Central memory CD4-positive, alpha-beta T cell (primary cell): ENCODE results near the gene FOXJ3.
A peak's percentile ranks its signal among the peaks of the same experiment; 100 is the strongest.

Experiments
- DNase-seq: peaks from one replicate; pipeline ENCODE4 v3.0.0; 2022
- total RNA-seq, 3 experiments: gene quantifications; one replicate each; lab custom pipeline; 2026; lab: John Stamatoyannopoulos, UW

The FOXJ3 gene
- total RNA-seq = 83.5 to 115 (median 100) reads per million in 3 experiments

DNA sequence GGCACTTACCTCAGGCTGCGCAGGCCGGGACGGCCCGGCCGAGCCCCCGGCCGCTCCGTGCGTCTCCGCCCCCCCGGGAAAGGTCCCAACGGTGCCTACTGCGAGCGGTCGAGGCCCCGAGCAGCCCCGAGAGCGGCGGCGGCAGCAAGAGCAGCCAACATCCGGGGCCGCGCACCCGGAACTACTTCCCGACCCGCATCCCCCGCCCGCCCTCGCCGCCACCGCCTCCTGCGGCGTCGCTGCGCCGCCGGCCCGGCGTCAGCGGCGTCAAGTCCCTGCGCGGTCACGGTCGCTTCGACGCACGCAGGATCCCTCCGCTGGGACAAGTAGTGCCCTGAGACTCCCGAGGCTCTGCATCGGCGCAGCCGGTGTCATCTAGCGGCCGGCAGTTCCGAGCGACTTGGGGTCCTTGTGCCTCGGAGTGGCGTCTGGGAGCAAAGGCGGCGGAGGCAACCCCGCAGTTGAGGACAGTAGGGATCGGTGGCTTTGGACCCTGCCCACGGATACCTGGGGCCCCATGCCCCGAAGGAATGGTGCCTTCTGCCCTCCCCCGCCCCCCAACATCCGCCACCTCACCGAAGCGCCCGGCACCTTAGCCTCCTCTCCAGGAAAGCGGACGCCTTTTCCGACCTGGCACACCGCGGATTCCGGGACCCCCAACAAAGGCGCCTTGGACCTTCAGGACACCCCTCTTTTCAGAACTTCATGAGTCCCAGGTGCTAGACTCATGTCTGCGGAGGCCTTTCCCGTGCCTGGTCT is at the start of gene FOXJ3:
FOXJ3 (minus strand) TSS at position 186 of the 759 bp plus-strand sequence. CDS start 24,142 bp downstream, outside the sequence.
- peak; percentile 86 for DNase-seq

DNA sequence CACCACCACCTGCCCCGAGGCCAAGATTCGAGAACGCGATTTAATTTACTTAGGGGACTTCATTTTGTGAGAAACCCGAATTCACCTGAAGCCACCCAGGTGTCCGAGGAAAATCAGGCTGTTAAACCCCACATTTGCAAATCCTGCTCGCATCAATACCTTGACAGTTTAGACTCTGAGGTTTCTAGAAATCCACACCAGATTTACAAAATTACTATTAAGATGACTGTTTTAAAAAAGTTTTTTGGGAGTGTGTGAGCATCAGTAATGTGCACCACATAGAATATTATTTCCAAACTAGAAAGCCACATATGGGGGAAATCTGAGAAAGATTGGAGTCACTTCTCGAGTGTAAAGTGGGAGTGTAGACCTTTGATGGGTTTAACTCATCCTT is 46.2 kb upstream of the FOXJ3 start:
- DNase-seq = no peak

DNA sequence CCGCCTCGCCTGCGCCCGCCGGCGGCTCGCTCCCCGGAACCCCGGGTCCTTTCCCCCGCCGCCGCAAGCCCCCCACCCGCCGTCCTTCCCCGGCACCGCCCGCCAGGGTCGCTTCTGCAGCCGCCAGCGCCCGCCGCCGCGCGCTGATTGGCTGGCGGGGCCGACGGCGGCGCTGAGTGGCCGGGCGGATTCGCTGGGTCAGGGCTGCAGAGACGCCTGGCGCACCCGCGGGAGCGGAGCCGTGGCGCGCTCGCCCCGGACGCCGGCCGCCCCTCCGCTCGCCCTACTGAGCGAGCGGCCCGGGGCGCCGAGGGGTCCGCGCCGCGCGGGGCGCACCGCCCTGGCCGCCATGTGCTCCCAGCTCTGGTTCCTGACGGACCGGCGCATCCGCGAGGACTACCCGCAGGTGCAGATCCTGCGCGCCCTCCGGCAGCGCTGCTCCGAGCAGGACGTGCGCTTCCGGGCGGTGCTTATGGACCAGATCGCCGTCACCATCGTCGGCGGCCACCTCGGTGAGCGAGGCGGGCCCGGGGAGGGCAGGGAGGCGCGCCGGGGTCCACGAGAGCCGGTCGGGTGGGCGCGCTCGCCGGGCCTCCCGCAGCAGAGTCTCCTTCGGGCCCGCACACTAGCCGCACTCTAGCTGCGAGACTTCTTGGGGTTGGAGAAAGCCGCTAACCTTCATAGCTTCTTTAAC is 45.7 kb upstream of the FOXJ3 start, which contains the start of gene RIMKLA:
RIMKLA (plus strand) TSS at position 207 of the 694 bp plus-strand sequence; CDS start at position 350, 143 bp downstream.
- DNase-seq = peak; percentile 12

DNA sequence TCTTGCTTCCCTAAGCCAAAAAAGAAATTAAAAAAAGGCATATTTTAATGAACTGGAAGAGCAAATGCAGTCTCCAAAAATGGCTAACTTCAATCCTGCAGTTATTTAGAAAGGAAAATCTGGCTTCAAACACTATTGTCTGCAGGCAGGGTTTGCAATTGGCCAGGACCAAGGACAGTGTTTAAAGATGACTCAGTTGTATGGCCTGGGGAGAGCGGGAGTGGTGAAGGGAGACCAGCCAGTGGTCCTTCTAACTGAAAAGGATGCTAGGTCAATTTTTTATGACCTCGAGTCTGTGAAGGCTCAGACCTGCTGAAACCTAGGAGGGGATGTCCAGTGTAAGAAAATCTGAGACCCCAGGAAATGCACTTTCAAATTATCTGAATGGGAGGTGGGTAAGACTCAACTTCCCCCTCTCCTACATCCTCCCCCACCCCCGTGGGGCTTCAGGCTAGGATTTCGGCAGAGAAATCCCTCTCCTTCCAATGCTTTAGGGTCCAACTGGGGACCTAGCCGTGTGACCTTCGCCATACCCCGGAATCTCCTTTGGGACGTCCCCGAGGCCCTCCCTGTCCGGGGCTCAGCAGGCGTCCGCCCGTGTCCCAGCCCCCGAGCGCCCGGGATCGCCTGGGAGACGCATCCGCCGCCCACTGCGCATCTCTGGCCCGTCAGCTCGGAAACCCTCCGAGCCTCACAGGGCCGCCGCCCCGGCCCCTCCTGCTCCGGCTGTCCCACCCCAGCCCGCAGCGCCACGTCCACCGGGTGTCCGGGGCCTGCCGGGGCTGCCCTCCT is 45.0 kb upstream of the FOXJ3 start:
- no peak for DNase-seq

DNA sequence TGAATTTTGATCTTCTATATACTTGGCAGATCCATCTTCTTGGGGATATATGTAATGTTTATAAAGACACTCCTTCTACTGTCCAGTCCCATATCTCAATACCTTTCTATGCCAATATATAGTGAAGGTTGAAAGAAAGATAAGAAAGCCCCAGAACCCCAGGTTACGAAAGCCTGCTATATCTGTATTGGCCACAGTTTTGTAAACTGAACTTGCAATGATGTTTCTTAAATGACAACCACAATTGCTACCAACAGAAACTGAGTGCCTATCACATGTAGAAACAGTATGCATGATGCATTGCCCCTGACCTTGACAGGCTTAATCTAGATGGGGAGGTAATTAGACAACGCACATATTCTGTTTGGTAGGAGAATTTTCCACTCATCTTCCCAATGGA is 37.8 kb upstream of the FOXJ3 start:
- DNase-seq = no peak

DNA sequence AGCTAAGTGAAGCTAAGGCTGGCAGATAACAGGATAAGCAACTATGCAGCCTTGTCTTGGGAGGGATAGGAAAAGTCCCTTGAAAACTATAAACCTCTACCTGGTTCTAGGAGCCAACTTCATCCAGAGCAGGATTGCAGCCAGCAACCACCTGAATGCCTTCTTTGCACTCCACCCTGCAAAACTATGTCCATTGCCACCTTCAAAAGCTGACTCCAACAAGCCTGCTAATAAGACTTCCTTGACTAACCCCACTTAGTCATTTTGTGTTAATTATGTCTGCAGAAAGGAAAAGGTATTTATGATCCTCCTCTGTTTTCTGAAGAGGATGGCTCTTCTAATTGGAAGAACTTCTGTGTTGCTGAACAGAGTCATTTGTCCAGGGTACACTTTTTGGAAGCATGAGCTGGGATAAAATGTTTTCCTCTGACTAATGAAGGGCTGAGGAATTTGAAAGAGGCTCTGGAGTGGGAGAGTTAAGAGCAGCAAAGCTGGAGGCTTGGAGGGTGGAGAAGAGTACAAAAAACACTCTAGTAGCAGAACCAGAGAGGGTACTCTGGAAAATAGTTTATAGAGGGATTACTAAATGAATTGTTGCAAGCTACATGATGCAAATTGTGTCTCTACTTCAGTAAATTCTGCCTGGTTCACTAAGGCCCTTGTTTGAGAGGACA is 36.0 kb upstream of the FOXJ3 start:
- no peak for DNase-seq

DNA sequence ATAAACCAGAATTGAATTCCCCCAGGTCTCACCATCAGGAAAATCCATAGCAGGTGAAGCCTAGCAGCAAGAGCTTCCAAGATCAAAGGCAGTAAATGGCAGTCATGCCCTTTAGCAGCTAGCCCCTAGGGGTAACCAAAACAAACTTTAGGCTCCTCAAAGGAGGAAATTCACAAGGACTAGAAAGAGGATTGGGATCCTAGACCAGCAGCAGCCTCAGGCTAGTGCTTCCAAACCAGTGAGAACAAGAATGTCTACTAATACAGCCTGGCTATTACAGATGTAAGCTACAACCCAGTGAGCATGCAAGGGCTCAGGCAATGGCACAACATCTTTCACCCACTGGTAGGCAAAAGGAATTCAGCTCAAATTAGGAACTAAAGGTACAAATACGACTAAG is 34.4 kb upstream of the FOXJ3 start:
- no peak for DNase-seq

DNA sequence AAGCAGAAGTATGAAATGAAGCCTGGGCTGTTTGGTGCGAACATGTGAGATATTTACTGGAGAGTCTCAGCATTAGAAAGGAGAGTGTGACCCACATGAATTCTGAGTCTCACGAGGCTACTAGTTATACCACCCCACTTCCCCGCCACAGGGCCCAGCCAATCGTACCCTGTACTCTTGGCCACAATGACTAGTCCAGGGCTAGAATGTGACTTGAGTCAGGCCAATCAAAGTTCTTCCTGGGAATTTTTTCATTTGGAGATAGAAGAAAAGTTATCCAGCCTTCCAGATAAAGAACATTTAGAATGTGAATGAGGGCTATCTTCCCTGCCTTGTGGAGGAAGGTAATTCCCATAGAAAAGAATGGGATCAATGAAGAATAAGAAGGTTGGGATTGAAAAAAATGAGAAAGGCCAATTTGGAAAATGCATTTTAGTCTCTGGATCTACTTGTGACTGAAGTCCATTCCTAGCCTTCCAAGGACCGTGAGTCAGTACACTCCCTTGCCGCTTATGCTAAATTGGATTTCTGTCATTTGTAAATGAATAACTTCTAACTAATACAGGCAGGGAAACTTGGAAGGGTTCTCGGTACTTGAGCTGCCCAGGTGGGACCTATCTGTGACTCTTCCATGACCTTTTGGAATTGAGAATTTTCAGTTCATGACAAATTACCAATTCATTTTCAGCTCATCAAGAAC is 33.2 kb upstream of the FOXJ3 start:
- DNase-seq = no peak

DNA sequence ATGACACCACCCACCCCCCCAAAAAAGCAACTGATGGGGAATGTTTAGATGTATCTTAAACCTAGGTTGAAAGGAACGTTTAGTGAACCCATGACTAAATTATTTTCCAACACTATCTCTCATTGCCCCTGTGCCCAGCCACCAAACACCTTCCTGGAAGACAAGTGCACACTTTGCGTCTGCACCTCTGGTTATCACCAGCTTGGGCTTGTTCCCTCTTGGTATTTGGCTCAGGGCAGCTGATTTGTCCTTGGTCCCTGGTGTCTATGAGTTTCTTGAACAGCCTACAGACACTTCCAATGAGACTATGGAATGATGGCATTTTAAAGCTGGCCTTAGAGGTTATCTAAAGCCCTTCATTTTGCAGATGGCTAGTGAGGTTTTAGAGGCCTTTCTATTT is 30.1 kb upstream of the FOXJ3 start:
- no peak for DNase-seq

DNA sequence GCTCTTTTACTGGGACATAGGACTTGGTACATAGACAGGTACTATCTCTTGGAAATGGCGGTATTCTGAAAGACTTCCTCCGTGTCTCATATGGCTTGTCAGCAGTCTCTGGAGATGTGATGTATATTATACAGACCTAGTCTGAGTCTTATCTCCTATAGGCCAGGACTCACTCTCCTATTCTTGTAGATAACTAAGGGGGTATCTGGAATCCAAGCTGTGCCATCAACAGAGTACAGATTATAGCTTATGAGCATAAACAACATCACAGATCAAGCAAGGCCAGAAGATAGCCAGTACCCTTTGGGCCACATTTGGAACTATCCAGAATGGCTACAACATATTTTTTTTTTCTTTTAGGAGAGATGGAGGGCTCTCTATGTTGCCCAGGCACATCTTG is 29.5 kb upstream of the FOXJ3 start:
- DNase-seq = no peak

DNA sequence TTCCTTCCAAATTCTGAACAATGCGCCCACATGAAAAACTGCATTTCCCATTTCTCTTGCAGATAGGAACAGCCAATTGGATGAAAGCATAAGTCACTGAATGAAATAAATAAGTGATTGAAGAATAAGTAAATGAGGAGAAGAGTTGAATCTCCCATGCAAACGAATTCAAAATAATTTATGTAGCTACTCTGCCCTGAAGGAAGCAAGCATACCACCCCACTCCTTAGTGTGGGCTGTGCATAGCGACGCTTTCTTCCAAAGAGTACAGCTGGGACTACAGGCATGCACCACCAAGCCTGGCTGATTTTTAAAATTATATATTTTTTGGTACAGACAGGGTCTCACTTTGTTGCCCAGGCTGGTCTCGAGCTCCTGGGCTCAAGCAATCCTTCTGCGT is 29.1 kb upstream of the FOXJ3 start:
- DNase-seq = no peak

DNA sequence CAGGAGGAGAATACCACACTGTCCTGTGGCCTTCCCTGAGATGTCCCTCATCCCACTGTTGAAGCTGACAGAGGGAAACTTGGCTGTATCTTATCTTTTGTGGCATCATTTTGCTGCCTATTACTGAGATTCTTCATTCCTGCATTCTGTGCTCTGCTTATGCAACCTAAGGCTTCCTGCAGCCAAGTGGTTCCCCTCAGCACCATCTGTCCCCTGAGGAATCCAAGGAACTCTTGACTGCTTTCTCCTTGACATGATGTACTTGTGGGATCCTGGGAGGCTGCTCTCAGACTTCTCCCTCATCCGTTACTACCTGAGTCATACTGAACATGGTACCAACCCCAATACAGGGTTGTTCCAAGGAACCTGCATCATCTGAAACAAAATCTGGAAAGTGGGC is 24.4 kb upstream of the FOXJ3 start:
- DNase-seq = no peak

DNA sequence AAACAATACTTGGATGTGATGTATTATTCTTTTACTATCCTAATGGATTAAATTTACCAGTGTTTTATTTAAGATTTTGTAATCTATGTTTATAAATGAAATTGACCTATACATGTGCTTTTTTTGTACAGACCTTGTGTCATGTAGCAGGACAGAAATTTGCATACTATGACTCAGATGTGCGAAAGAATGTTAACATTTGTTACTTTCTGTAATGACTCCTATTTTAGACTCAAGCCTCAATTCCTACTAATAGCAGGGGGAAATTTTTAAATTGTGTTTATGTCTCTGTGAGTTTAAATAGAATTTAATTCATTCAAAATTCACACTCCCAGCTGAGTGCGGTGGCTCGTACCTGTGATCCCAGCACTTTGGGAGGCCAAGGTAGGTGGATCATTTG is 23.8 kb upstream of the FOXJ3 start:
- DNase-seq = no peak

DNA sequence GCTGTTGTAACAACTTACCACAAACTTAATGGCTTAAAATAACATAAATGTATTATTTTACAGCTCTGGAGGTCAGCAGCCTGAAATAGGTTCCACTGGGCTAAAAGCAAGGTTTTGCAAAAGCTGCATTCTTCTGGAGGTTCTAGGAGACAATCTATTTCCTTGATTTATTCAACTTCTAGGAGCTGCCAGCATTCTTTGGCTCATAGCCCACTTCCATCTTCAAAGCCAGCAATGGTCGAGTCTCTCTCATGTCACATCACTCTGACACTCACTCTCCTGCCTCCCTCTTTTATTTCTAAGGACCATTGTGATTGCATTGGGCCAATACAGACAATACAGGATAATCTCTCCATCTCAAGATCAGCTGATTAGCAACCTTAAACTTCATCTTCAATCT is 15.1 kb upstream of the FOXJ3 start:
- DNase-seq = no peak

DNA sequence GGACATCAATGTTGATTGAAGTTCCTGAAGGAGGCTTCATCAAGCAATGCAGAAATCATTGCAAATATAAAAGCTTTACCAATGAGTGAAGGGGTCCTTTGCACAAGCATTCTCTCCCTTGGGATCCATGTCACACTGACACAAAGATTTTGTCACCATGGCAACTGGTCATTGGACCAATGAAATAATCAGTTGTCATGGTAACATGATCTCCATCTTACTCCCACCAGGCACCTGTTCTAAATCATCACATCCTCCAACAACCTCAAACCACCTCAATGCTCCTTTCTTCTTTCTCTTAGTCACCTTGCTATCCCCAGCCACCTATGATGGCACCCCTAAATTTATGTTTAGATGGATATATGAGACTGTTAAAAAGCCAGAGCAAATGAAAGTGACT is 13.5 kb upstream of the FOXJ3 start:
- DNase-seq = no peak

DNA sequence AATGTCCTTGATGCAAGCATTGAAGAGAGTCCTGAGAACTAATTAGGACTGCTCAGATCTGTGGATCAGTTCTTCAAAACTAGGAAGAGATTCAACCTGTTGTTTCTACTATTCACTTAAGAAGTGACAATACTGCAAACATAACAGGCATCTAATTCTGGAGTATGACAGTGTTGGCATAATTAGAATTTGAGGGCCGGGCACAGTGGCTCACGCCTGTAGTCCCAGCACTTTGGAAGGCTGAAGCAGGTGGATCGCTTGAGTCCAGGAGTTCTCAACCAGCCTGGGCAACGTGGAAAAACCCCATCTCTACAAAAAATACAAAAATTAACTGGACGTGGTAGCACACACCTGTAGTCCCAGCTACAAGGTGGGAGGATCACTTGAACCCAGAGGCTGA is 8.0 kb upstream of the FOXJ3 start:
- DNase-seq = no peak

DNA sequence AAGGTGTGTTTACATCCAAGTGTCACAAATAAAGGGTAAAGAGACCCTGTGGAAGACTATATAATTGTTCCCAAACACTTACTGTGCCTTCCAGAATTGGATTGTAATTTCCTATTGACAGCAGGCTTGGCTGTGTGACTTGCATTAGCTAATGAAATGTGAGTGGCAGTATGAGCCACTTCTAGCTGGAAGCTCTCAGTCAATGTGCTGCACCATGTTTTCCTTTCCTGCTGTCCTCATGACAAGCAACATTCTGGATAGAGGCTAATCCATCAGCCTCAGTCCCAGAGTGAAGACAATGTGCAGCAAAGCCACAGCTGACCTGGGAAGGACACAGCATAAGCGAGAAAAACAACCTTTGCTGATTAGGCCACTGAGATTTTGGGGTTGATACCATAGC is 5.9 kb upstream of the FOXJ3 start:
- DNase-seq = no peak

DNA sequence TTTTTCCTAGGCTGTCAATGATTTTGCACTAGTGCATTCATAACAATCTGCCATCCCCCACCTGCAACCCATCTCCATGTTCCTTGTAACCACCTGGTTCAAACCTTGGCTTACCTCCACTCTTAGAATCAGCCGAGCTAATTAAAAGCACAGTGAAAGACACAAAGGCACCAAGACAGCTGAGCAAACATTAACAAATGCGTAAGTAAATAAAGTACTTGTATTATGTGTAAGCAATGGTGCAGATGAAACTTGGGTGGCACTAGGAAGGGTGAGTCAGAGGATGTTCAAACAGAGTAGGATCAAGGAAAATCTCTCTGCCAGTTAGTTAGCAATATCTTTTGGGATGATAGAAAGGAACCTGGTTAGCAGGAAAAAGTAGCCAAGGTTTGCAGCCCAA is 5.1 kb upstream of the FOXJ3 start:
- DNase-seq = no peak

DNA sequence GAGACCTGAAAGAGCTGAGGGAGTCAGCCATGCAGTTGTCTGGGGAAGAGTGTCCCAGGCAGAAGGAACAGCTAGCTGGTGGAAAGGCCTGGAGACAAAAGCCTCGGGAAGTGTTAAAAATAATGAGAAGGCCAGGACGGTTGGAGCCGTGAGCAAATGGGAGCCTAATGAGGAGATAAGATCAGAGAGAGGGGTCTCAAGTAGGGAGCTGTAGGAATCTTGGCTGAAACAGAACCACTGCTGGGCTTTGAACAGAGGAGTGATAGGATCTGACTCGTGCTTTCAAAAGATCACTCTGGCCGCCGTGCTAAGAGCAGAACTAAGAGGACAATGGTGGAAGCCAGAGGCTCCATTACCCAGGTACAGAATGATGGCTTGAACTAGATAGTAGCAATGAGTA is 1.9 kb upstream of the FOXJ3 start:
- no peak for DNase-seq

DNA sequence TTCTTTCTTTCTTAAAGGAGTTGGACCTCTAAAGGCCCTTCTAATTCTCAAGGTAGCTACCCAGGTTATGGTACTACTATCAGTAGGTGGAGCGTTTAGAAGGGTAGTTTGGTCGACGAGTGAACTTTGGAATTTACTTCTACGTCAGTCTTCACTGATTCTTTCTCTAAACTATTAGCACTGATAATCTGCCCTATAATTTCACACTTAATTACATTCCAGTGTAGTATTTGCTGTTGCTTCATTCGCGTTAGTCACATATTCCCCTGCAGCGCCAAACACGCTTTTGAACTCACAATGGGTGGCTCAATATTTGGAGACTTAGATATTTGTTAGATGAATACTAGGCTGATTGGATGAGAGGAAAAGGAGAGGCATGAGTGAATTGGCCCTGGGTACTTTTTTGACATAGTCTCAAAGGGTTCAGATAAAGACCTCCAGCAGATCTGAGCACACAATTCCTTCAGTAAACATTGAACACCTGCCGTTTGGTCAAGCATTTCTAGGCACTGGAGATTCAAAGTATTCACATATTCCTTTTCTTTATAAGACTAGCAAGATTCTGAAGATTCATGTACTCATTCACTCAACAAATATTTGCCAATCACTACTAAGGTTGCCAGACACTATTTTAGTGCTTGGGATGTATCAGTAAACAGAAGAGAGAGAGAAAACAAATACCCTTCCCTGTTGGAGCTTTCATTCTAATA is 929 bp upstream of the FOXJ3 start:
- DNase-seq = no peak

DNA sequence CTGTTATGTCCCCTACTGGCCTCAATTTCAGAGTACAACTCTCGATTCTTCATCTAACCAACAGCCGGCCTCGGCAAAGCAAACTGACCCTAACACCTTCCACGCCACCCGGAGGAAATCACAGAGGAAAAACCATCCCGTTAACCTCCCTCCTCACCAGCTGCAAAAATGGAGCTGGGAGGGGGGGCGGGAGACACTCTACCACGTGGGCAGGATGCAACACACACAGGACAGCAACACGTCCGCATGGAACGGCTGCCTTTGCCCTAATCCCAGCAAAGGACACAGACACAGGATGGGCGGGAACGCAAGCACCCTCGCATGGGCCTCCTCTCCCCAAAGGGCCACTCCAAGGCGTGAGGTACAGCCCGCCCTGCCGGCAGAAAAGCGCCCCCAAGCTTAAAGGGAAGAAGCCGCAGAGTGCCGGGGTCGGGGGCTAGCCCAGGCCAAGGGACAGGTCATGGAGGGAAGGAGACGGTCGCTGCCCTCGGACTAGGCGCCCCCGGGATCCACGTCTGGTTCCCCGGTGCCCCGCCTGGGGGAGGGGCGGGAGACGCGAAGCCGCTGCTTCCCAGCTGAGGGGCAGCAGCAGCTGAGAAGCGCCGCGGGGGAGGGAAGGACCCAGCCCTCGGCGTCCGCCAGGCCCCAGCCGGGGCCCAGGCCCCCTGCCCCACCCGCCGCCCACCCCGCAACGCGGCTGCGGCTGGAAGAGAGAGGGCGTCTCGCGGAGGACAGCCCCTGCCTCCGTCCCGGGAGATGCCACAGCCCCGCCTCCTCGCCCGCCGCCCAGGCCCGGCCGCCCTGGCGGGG is 590 bp downstream of the FOXJ3 start:
- DNase-seq = no peak
